ES-I3 (cell line): ENCODE measurements around the gene PEDS1.
"Not testable (repeated sequence)": the region's sequence is repeated elsewhere in the genome, so short reads cannot be mapped to it uniquely, and the experiment has no call there.

Source experiments
- H3K36me3 ChIP-seq: 2 replicates; pipeline ENCODE4 v1.6.1; 2013; ENCODE audit warnings: mild to moderate bottlenecking, low read length, control low read depth, moderate library complexity; ENCODE audit not compliant: insufficient read depth
- H3K4me1 ChIP-seq: 2 replicates; pipeline ENCODE4 v1.6.1; 2013; ENCODE audit warnings: mild to moderate bottlenecking, control low read depth, low read length; ENCODE audit not compliant: insufficient read depth
- H3K9ac ChIP-seq: 2 replicates; pipeline ENCODE4 v1.6.1; 2013; ENCODE audit warnings: low read depth, mild to moderate bottlenecking, low read length, moderate library complexity
- H3K9me3 ChIP-seq: 2 replicates; pipeline ENCODE4 v1.6.1; 2013; ENCODE audit warnings: mild to moderate bottlenecking, low read length, moderate library complexity; ENCODE audit not compliant: control insufficient read depth, insufficient read depth

Gene PEDS1

GRCh38 chr20:50113420-50114224 lies 39.9 kb downstream of the PEDS1 start:
- H3K9me3 ChIP-seq, result no peaks in the 10 kb centered on the region
- peaks cover 6% of the 10 kb centered on the region; the same call in 1 of the 2 replicates for H3K4me1 ChIP-seq
- H3K9ac ChIP-seq, result peak overlapping the region; percentile 76
- H3K36me3 ChIP-seq, result no peaks in the 10 kb centered on the region

GRCh38 chr20:50112512-50113419 lies 40.8 kb downstream of the PEDS1 start, which contains the start of gene UBE2V1:
TSS of gene UBE2V1 (minus strand) at chr20:50113150. CDS start at chr20:50113128, 22 bp downstream.
- Histone ChIP-seq H3K36me3 (no peaks in the 10 kb centered on the region), H3K9me3 (no peaks in the 10 kb centered on the region), H3K4me1 (peaks cover 14% of the 10 kb centered on the region), H3K9ac (peak within 1 kb of the TSS; percentile 76)

- H3K4me1 ChIP-seq, result peaks cover 22% of the 10 kb centered on the region
- H3K36me3 ChIP-seq, result no peaks in the 10 kb centered on the region
- peak overlapping the region; percentile 76 for H3K9ac ChIP-seq
- no peaks in the 10 kb centered on the region for H3K9me3 ChIP-seq
Observed at GRCh38 chr20:50111829-50112495, 41.6 kb downstream of the PEDS1 start.

GRCh38 chr20:50111120-50111828 lies 42.2 kb downstream of the PEDS1 start:
- Histone ChIP-seq H3K9ac (peak overlapping the region; percentile 76), H3K4me1 (peaks cover 24% of the 10 kb centered on the region), H3K9me3 (no peaks in the 10 kb centered on the region), H3K36me3 (no peaks in the 10 kb centered on the region)

GRCh38 chr20:50110141-50111047 lies 43.1 kb downstream of the PEDS1 start:
- peaks cover 24% of the 10 kb centered on the region for H3K4me1 ChIP-seq

GRCh38 chr20:50108556-50109235 lies 44.8 kb downstream of the PEDS1 start:
- H3K9ac ChIP-seq, result no peak overlapping the region
- H3K36me3 ChIP-seq, result no peaks in the 10 kb centered on the region
- no peaks in the 10 kb centered on the region for H3K9me3 ChIP-seq
- H3K4me1 ChIP-seq, result peaks cover 24% of the 10 kb centered on the region

More at GRCh38 chr20:50110141-50111047, 43.1 kb downstream of the PEDS1 start:
- Histone ChIP-seq H3K9me3 (no peaks in the 10 kb centered on the region), H3K9ac (no peak overlapping the region), H3K36me3 (no peaks in the 10 kb centered on the region)

- no peaks in the 10 kb centered on the region for H3K36me3 ChIP-seq
- peaks cover 28% of the 10 kb centered on the region for H3K4me1 ChIP-seq
- no peaks in the 10 kb centered on the region for H3K9me3 ChIP-seq
- no peak overlapping the region for H3K9ac ChIP-seq
Observed at GRCh38 chr20:50107796-50108331, 45.7 kb downstream of the PEDS1 start.

- H3K36me3 ChIP-seq, result no peaks in the 10 kb centered on the region
- H3K9ac ChIP-seq, result no peak overlapping the region
- no peaks in the 10 kb centered on the region for H3K9me3 ChIP-seq
- H3K4me1 ChIP-seq, result peaks cover 30% of the 10 kb centered on the region
Observed at GRCh38 chr20:50107086-50107660, 46.4 kb downstream of the PEDS1 start.

- H3K9ac ChIP-seq, H3K9me3 ChIP-seq, H3K36me3 ChIP-seq: not testable (repeated sequence)
- H3K4me1 ChIP-seq, result peaks cover 35% of the 10 kb centered on the region
Observed at GRCh38 chr20:50106669-50107068, 46.9 kb downstream of the PEDS1 start.
